ENCODE results near the gene SSH2. TPM values are rescaled to one million over a fixed set of nuclear protein-coding genes. Genes with fewer than 3 reads are reported as not detected.

Gene SSH2
- total RNA-seq, 1 donor from 2014 or later, result 30.9 TPM

DNA sequence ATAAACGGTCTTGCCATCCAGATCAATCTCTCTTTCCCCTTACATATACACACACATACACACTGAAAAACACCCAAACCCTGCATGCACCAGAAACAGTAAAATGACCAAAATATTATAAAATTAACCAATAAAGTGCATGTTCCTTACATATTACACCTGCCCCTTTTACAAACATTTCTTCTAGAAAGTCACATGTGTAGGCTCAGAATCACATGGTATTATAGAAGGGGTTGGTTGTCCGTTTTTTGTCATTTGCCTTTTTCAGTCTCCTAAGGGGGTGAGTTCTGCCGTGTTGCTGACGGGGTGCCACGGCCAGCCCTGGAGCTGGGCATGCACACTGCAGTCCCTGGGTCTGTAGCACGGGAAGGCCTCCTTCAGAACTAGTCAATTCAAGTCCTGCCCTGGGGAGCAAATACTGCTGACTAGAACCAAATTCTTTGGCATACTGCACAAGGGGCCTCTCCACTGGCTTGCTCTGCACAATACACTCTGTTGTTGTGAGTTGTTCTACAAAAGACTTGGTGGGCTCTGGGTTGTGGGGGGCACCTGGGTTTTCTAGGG, 299.3 kb downstream of the SSH2 start:
- no peak for DNase-seq (ENCODE audit: low read depth, low spot score)

DNA sequence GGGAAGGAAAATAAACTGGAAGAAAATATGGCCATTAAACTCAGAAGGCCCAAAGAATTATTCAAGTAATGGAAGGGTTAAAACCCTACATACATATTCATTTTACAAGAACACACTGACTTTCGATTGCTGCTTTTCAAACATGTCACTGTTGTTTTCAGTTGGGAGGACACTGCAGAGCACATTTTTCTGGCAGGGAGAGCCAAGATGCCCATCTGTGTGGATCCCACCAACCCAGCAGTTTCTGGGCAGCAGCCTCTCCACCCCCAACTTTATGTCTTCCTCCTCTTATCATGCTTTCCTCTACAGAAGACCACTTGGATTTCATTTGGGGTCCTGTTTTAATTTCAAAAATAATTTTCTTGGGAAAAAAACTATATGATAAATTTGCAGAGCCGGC, 300.2 kb downstream of the SSH2 start:
- DNase-seq (ENCODE audit: low read depth, low spot score), result no peak

DNA sequence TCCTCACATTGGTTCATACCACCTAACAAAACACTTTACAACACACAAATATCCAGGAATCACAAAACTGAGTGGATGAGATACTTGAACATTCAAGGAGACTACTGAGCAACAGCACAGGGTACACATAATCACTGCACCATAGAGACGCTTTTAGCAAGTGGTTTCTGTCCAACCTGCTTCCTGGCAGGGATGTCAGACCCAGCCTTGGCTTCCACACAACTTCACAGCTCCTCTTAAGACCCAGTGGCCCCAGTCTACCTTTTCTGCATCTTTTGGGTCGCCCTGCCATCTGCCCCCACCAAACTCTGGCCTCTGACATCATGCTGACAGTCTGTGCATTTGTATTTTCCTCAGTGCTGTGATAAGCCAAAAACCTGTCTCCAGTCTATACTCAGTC, 301.4 kb downstream of the SSH2 start:
- no peak for DNase-seq (ENCODE audit: low read depth, low spot score)

DNA sequence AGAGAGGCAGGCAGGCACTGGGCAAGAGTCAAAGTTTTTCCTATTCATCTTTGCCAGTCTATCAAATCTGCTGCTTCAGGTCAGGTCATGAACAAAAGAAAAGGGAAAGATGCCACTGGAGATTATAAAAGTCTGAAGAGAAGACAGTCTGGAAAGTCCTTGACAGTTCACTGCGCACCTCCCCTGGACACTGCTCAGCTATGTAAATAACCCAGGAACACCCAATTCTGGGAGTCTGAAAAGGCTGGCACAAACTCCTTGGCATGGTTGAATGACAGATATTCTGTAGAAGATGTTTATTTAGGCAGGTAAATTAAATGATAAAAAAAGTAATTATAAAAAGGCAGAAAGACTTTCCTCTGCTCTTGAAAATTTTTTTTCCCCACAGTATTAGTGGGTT, 302.1 kb downstream of the SSH2 start:
- no peak for DNase-seq (ENCODE audit: low read depth, low spot score)

DNA sequence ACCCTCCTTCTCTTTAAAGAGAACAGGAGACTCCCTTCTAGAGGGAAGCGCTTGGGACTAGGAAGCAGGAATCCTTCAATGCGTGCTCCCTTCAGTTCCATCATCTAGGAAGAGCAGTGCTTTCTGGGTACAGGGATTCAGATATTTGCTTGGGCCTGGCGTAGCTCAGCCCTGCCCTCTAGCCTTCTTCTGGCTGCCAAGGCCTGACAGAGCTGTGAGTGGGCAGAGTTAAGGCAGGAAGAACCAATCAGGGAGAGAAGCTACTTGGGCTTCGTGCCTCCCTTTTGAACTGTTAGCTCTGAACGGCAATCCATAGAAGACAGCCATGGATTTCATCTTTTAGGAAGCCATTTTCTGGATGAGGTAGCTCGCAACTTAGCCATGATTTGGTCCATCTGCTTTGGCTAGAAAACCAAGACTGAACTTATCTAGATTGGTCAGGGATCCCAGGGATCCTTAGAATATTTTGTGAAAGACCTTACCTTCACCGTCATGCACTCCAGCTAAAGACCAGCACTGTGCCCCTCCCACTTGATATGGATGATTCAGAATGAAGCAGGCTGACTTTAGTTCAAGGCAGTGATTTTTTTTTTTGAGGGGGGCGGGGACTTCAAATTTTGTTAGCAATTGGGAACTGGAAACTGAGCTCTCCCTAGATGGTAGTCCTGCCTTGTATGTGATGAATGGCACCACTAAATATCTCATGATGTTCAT, 304.8 kb downstream of the SSH2 start:
- DNase-seq (ENCODE audit: low read depth, low spot score), result no peak

DNA sequence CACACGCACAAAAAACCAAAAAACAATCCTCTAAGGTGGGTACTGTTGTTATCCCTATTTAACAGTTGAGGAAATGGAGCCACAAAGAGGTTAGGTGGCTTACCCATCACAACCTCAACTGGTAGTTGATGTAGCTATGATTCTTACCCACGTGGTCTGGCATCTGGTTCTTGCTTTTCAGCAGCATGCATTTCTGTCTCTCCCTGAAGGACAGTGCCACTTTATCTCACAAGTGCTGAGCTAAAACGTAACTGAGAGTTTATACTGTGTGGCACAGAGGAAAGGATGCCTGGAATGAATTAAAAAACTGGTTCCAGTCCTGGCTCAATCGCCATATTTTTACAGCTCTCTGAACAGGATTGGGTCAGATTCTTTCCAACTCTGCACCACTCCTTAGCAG, 305.4 kb downstream of the SSH2 start:
- no peak for DNase-seq (ENCODE audit: low read depth, low spot score)

DNA sequence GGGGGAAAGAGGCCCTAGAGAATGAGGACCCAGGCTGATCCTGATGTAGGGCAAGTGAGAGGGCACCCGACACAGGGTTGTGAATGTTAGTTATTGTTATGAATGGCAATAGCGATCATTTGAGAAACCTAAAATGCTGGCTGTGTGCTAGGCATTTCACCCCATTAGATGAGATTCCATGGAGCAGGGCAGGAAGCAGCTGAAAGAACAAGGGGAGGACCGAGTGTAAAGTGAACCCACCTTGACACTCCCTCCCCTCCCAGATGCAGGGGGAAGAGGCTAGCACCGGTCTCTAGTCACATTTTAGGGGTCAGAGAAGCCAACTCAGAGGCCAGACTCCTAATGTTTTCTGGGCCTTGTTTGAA, 306.8 kb downstream of the SSH2 start:
- no peak for DNase-seq (ENCODE audit: low read depth, low spot score)

DNA sequence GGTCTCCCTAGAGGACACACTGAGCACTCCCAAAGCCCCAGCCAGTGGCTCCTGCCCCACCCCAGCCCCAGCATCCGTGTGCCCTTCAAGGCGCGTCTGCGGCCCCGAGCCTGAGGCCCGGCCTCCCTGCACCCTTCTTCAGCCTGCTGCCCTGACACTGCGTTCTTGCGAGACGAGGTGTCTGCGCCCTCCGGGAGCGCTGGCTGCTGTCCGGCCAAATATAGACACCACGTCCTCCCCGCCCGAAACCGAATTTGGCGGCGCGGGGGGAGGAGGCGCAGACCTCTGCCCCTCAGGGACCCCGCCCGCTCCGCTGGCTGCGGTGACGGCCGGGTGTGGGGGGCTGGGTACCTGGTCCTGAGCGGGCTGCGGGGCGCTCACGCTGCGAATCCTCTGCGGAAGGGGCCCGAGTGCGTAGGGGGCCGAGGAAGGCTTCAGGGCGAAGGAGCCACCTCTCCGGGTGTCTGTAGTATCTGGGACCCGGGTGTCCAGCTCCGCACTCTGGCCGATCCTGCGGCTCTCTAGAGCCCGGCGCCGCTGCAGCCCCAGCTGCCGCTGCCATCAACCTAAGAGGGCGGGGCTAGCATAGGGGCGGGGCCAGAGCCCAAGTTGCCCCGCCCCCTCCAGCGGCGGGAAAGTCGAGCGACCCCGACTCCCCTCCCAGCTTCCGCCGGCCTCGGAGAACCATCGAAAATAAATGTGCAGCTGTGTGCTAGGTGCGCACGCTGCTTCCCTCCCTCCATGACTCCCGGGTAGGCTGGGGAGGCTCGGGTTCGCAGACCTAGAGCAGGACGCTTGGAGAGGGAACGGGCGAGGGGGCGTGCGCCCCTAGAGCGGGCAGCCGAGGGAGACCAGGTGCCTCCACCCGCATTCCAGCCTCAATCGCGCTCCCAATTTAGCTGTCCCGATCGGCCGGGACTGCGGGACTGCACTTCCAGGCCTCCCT, 307.4 kb downstream of the SSH2 start, which contains the start of gene CORO6:
Gene CORO6 (minus strand): TSS at position 576 of the 946 bp plus-strand sequence. CDS start 1,491 bp downstream, outside the sequence.
- no peak for DNase-seq (ENCODE audit: low read depth, low spot score)

DNA sequence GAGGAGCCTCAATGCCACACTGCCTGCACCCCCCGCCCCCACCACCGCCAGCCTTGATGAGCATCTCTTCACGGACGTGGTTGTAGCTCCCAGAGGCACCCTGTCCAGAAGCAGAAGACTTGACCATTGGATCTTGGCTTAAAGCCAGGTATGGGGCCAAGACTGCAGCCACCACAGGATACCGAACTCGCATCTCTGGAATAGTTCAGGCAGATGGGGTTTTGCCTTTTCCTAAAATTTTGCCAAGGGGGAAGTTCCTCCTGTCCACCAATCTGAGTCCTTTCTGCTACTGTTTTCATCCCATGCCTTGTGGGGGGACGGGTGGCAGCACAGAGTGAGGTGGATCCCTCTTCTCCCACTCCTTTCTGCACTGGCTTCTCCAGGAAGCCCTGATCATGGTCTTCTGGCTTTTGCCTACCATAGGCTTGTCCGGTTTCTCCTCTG, 308.3 kb downstream of the SSH2 start:
- no peak for DNase-seq (ENCODE audit: low read depth, low spot score)

DNA sequence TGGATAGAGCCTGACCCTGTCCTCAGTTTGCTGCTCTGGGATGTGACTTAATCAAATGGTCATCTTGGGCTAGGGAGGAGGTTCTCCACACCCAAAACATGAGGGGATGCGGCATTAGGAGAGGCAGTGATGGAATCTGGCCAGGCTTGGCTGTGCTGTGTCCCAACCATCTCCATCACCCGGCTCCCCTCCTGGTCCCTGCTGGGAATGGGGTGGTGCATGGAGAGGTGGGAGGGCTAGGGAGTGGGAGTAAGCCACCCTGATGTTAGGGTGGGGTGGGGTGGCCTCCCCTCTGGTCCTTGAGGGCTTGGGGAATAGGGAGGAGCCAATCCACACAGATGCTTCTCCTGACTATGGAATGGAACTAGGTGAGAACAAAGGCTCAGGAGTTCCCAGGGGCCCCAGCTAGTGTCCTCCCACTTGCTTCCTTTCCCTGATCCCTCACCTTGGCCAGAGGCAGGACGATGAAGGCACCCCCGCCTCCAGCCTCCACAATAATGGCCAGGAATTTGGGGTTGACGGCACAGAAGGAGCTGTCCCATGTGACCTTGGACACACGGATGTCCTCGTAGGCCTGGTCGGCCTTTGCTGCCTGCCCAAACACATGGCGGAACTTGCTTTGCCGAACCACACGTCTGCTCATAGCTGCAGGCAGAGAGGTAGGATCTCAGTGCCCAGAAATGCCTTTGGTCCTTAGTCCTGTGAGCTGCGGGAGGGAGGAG, 309.1 kb downstream of the SSH2 start:
- DNase-seq (ENCODE audit: low read depth, low spot score), result no peak

DNA sequence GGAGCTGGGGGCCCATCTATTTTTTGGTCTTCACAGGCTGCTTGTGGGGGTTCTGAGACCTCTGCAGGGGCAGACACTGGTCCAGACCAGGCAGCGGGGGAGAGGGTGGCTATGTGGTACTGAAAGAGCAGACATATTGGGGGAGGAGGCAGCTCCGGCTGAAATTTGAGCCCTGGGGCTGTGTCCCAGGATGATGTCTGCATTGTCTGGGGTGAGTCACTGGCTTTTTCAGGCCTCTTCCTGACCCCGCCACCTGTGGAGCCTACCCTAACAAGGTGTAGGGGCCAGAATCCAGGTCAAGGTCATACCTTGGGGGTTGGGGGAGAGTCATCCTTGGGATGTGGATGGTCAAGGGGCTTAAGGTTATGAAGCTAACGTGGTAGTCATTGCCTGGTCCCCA, 309.8 kb downstream of the SSH2 start:
- no peak for DNase-seq (ENCODE audit: low read depth, low spot score)

DNA sequence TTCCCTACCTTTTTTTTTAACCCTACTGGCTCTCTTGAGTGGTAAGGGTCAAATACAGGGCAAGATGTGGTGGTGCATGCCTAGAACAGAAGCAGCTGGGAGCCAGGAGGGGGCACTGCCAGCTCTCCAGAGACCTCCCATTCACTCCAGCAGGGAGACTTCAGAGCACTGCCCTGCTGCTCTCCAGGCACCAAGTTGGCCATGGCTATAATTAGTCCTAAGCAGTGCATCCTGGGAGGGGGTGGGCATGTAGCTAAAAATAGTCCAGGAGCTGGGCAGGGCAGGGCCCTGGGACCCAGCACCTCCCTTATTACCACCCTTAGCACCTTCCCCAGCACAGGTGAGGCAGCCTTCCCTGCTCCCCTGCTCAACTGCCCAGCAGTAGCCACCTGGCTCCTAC, 310.8 kb downstream of the SSH2 start:
- DNase-seq (ENCODE audit: low read depth, low spot score), result no peak

DNA sequence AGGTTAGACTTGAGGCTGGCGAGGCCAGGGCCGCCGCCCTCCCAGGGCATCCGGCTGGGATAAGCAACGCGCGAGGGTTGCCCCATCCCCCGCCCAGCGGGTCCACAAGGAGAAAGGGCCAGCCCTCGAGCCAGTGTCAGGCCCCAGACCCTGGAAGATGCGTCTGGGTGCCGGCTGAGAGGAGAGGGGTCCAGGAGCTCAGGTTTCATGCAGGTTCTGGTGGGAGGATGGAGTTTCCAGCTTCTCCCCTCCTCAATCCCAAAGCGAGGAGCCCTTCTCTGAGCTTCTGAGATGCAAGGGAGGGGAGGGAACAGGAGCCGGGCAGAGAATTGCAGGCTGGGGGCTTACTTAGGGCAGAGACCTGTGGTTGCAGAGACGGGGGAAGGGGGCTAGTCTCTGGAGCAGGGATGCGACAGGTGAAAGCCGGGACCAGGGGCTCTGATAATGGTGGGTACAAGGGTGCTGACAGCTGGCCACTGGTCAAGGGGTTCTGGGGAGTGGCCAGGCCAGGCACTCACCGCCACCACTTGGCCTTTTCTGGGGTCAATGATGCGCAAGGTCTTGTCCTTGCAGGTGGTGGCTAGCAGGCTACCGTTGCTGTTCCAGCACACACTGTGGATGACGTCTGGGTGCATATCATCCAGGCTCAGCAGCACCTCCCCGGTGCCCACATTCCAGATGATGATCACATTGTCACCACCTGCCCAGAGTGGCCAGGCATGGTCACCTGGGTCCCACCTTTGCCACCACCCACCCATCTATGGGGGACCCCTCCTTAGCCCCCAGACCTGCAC, 311.6 kb downstream of the SSH2 start:
- no peak for DNase-seq (ENCODE audit: low read depth, low spot score)

DNA sequence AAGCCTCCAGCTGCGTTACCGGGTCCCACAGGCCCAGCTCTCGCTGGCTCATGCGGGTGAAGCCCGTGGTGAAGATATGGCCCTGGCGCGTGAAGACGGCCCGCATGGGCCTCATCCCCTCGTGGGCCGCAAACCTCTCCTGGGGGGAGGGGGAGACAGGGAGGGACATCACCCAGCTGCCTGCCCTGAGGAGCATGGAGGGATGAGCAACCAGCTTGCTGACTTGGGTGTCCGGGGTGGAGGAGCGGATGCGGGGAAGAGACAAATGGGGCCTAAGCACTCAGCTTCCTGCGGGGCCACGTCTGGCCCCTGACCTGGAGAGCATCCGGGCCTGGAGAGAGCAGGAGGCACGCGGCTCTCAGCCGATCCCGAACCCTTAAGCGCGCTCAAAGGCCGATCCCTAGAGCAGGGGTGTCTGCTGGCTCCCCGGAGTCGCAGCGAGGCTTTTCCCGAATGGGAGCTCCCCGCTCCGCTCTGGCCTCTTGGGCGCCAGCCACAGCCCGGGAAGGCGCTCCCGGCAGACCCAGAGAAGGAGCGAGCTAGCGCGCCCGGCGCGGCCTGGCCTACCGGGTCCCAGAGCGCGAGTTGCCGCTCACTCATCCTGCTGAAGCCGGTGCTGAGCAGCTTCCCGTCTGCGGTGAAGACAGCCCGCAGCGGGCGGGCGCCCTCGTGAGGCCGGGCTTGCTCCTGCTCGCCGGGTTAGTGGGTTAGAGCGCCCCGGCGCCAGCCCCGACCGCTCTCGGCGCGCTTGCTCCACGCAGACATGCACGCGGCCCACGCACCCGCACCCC, 312.4 kb downstream of the SSH2 start:
- no peak for DNase-seq (ENCODE audit: low read depth, low spot score)

DNA sequence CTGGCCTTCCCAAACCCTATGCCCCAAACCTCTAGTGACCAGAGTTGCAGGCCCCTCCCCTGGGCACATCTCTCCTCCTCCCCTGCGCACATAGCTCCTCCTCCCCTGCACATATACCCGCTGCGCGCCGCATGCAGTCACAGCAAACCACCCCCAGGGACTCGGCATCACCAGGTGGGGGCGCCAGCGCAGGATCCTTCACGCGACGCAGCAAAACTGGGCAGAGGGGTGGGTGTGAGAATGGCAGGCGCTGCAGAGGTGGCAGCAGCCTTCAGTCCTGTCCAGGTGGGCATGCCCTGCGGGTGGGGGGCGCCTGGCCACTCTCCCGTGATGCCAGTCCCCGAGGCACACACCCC, 312.9 kb downstream of the SSH2 start:
- DNase-seq (ENCODE audit: low read depth, low spot score), result peak; percentile 52

DNA sequence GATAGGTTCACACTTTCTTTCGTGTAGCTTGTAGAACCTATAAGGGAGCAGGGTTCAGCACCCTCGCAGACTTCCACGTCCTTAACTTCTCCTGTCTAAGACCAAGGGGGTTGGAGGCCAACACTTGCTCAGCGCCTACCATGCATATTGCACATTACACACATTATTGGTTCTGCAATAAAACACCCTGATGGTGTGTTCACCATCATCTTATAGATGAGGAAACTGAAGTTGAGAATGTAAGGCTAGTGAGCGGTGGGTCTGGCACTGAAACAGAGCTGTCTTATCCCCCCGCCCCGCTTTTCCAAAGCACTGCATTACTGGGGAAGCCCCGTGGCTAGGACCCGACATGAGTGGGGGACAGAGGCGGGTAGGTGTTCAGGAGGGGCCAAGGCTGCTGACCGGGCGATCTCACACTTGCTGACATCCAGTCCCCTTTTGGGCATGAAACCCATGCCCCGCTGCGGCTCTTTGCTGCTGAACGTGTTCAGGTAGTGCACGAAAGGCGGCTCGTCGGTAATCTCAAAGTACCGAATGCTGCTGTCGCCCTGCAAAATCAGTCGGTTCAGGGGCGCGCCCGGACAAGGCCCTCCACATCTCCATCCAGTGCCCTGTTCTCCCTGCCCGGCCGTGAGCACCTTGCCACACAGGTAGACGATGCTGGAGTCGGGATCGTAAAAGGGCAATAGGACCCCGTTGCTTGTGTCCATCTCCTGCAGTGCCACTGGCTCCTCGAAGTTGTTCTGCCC, 313.6 kb downstream of the SSH2 start:
- no peak for DNase-seq (ENCODE audit: low read depth, low spot score)

DNA sequence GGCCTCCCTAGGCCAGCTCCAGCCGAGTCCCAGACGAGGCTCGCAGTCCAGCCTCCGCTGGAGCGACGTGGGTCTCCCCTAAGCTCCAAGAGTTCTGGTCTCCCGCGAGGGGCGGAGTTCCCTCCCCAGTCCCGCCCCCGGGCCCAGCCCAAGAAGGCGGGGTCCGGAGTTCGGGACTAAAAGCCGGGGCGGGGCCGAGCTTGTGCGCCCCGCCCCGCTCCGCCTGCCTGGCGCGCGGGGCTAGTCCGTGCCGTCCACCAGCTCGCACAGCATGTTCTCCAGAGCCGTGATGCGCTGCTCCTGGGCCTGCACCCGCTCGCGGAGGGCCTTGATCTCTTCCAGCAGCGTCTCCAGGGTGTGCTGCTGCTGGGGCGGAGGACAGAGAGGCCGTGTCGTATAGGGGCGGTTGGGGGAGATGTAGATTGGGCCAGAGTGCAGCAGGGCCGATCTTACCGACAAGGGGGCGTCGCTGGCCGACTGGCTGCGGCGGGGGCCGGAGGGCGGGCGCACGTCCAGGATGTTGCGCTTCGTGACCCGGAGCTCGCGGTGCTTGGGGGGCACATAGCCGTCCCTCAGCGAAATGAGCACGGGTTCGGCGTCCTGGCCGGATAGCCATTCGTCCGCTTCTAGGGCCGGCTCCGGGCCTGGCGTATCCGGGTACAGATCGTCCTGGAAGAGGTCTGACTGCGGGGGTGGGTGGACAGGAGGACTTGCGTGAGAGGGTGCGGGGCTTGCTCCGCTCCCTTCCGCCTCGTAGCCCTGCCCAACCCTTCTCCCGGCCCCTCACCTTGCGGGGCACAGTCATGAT, 314.3 kb downstream of the SSH2 start:
- peak; percentile 36 for DNase-seq (ENCODE audit: low read depth, low spot score)

DNA sequence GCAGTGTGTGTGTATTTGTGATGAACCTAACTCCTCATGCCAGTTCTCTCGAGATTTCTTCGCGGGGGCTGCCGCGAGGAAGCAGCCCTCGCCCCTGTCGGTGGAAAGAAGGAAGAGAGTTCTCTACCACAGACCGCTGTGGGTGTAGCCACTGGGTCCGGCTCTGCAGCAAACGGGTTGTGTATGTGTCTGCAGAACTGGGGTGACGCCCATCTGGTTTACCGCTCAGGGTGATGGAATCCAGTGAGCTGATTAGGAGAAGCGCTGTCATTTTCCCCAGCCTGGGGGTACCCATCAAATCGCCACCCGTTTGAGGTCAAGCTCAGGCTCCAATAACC, 315.0 kb downstream of the SSH2 start:
- no peak for DNase-seq (ENCODE audit: low read depth, low spot score)
